B cell (primary cell): ENCODE results near the gene ATP4B. TPM values are rescaled to one million over a fixed set of nuclear protein-coding genes. Genes with fewer than 3 reads are reported as not detected.

Source experiments
- ATAC-seq: fragments of 200-7000 bp; cut with Tn5 transposase; one replicate; pipeline ENCODE4 v1.10.0; 2021; ENCODE audit warnings: low read depth, mild to moderate bottlenecking, moderate number of reproducible peaks, moderate library complexity
- CTCF ChIA-PET: fragments of 350-600 bp; sonication (Branson Sonifier 250); formaldehyde crosslinking; loops from one replicate; lab custom pipeline; 2021; ENCODE audit warnings: antibody characterized with exemption, inconsistent platforms; lab: Charles Lee
- POLR2A ChIA-PET: fragments of 350-600 bp; sonication (Branson Sonifier 250); formaldehyde crosslinking; loops from one replicate; lab custom pipeline; 2021; ENCODE audit warnings: antibody characterized with exemption; lab: Charles Lee
- DNase-seq: peaks from one replicate; pipeline ENCODE4 v3.0.0; 2013
- H2AFZ ChIP-seq: 2 replicates; pipeline ENCODE4 v1.6.1; 2012; ENCODE audit warnings: mild to moderate bottlenecking, low read depth, low read length; ENCODE audit not compliant: insufficient read depth, poor library complexity, severe bottlenecking
- H3K27ac ChIP-seq, 2 donors: 1 replicate in 1 of 2; 2 replicates in 1 of 2; pipeline ENCODE4 v1.5.1; 2012 to 2013; ENCODE audit warnings: low read length in 2 of 2, mild to moderate bottlenecking in 2 of 2, moderate library complexity in 1 of 2
- H3K27me3 ChIP-seq, 4 experiments: fragments of 200-600 bp in 1 of 4; sonication (generic) in 1 of 4; replicated peaks in 1 of 4; 1 replicate in 2 of 4; 2 replicates in 2 of 4; pipeline versions ENCODE4 v1.6.1 to v1.7.0; 2013 to 2016; ENCODE audit warnings: low read length in 3 of 4, mild to moderate bottlenecking in 2 of 4, mixed read lengths in 1 of 4, moderate library complexity in 1 of 4; ENCODE audit not compliant: insufficient read depth in 4 of 4, control insufficient read depth in 3 of 4; ENCODE audit errors: control extremely low read depth in 1 of 4
- H3K36me3 ChIP-seq, 2 experiments: replicated peaks in 1 of 2; 1 replicate in 1 of 2; 2 replicates in 1 of 2; pipeline versions ENCODE4 v1.6.1 to v1.7.1; 2013; ENCODE audit warnings: low read length in 1 of 2; ENCODE audit not compliant: insufficient read depth in 2 of 2, control insufficient read depth in 1 of 2; ENCODE audit errors: control extremely low read depth in 1 of 2, extremely low read depth in 1 of 2
- H3K4me1 ChIP-seq, 2 donors: fragments of 200-600 bp in 1 of 2; sonication (generic) in 1 of 2; 1 replicate in 1 of 2; 2 replicates in 1 of 2; pipeline versions ENCODE4 v1.5.1 to v1.6.1; 2013 to 2017; ENCODE audit warnings: low read length in 2 of 2; ENCODE audit not compliant: control insufficient read depth in 2 of 2, insufficient read depth in 2 of 2
- H3K4me2 ChIP-seq: replicated peaks from 2 replicates; pipeline ENCODE3; 2012; ENCODE audit warnings: mild to moderate bottlenecking, low read depth, low read length; ENCODE audit not compliant: poor library complexity, severe bottlenecking
- H3K4me3 ChIP-seq, 5 experiments: fragments of 200-600 bp in 1 of 5; sonication (generic) in 1 of 5; 1 replicate in 3 of 5; 2 replicates in 2 of 5; pipeline versions ENCODE4 v1.5.1 to v1.7.0; 2011 to 2016; ENCODE audit warnings: low read length in 4 of 5, mild to moderate bottlenecking in 4 of 5, low read depth in 2 of 5, control low read depth in 1 of 5, moderate library complexity in 1 of 5; ENCODE audit not compliant: insufficient read depth in 1 of 5; ENCODE audit errors: control extremely low read depth in 1 of 5, extremely low read depth in 1 of 5
- H3K79me2 ChIP-seq: fragments of 200-600 bp; sonication (generic); one replicate; pipeline ENCODE4 v1.6.0; 2016; ENCODE audit warnings: low read length; ENCODE audit not compliant: control insufficient read depth, insufficient read depth
- H3K9ac ChIP-seq: fragments of 200-600 bp; sonication (generic); 2 replicates; pipeline ENCODE4 v1.6.1; 2017; ENCODE audit warnings: mild to moderate bottlenecking, low read length, moderate library complexity
- H3K9me3 ChIP-seq, 3 donors: one replicate each; pipeline versions ENCODE4 v1.6.1 to v1.7.1; 2013; ENCODE audit warnings: low read length in 2 of 3; ENCODE audit not compliant: control insufficient read depth in 2 of 3, insufficient read depth in 1 of 3; ENCODE audit errors: control extremely low read depth in 1 of 3
- H4K20me1 ChIP-seq: 2 replicates; pipeline ENCODE4 v1.6.0; 2012; ENCODE audit warnings: mild to moderate bottlenecking, low read length; ENCODE audit not compliant: insufficient read depth, control insufficient read depth, poor library complexity, severe bottlenecking
- H3K27ac Mint-ChIP-seq: one replicate; pipeline ENCODE4 v1.8.0; 2021; ENCODE audit warnings: mixed read lengths
- H3K27me3 Mint-ChIP-seq: one replicate; pipeline ENCODE4 v1.8.0; 2021; ENCODE audit warnings: mixed read lengths
- H3K4me1 Mint-ChIP-seq: one replicate; pipeline ENCODE4 v1.8.0; 2021; ENCODE audit warnings: mixed read lengths
- H3K4me3 Mint-ChIP-seq: one replicate; pipeline ENCODE4 v1.8.0; 2021; ENCODE audit warnings: mixed read lengths
- H3K9me3 Mint-ChIP-seq: one replicate; pipeline ENCODE4 v1.8.0; 2022; ENCODE audit warnings: mixed read lengths; ENCODE audit not compliant: insufficient read depth
- EZH2 ChIP-seq: IDR thresholded peaks from 2 replicates; pipeline ENCODE4 v1.6.1; 2012; ENCODE audit warnings: borderline replicate concordance, low read depth, mild to moderate bottlenecking, moderate library complexity, low read length; ENCODE audit not compliant: insufficient read depth, poor library complexity, severe bottlenecking
- WGBS: methylation state at CpG from one replicate; pipeline ENCODE4 v1.1.5; 2013; ENCODE audit warnings: missing lambda C conversion rate; ENCODE audit not compliant: insufficient coverage; 5-methylcytosine and 5-hydroxymethylcytosine counted together
- intact Hi-C: fragments of 100-400 bp; cut with micrococcal nuclease; formaldehyde crosslinking; loops from one replicate; pipeline ENCODE4 v1.10.0; 2022
- polyA plus RNA-seq: library from polyadenylated mRNA; depleted of rRNA; stranded (reverse); fragments of >200 nt; gene quantifications from 2 replicates; pipeline ENCODE4 v1.2.3, GENCODE V29; 2012
- total RNA-seq, 2 donors: library from RNA; stranded (reverse); fragments of 120-200 nt in 1 of 2; gene quantifications; 1 replicate in 1 of 2; 2 replicates in 1 of 2; pipeline versions ENCODE4 v1.2.3 to v1.2.4, GENCODE V29; 2013 to 2022
- TF ChIP-seq, protein P1 (sequence below): fragments of 200-600 bp; IDR thresholded peaks from one replicate; pipeline ENCODE4 v1.8.0; 2022; ENCODE audit warnings: antibody characterized with exemption, mild to moderate bottlenecking

Gene ATP4B
- total and polyA plus RNA-seq, 2 donors (not counting 1 experiment from before 2014, with no cell fraction given) = not detected

GRCh38 chr13:113659337-113659736 is 1.3 kb upstream of the ATP4B start:
- CTCF ChIA-PET = no interaction called here
- Histone ChIP-seq H3K27me3 (no peaks in the 10 kb centered on the region), H3K9me3 (peaks cover 0 to 8% (median 3%) of the 10 kb centered on the region in 3 donors), H3K9ac (no peak overlapping the region), H3K79me2 (no peaks in the 10 kb centered on the region), H3K36me3 (no peaks in the 10 kb centered on the region), H3K4me3 (no peak overlapping the region), H3K4me1 (no peaks in the 10 kb centered on the region), H4K20me1 (no peaks in the 10 kb centered on the region), H3K4me2 (no peak overlapping the region), H2AFZ (no peak overlapping the region), H3K27ac (no peak overlapping the region)
- no peaks in the 10 kb centered on the region for H3K27me3 Mint-ChIP-seq
- intact Hi-C loops = no loop called here
- peaks cover 3% of the 10 kb centered on the region for H3K9me3 Mint-ChIP-seq
- DNase-seq (no peak), ATAC-seq (no peak)
- TF ChIP-seq, protein P1, sequence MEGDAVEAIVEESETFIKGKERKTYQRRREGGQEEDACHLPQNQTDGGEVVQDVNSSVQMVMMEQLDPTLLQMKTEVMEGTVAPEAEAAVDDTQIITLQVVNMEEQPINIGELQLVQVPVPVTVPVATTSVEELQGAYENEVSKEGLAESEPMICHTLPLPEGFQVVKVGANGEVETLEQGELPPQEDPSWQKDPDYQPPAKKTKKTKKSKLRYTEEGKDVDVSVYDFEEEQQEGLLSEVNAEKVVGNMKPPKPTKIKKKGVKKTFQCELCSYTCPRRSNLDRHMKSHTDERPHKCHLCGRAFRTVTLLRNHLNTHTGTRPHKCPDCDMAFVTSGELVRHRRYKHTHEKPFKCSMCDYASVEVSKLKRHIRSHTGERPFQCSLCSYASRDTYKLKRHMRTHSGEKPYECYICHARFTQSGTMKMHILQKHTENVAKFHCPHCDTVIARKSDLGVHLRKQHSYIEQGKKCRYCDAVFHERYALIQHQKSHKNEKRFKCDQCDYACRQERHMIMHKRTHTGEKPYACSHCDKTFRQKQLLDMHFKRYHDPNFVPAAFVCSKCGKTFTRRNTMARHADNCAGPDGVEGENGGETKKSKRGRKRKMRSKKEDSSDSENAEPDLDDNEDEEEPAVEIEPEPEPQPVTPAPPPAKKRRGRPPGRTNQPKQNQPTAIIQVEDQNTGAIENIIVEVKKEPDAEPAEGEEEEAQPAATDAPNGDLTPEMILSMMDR = no peak
- no peak for TF ChIP-seq EZH2
- no CpG with 5 or more reads among the region's 8 CpGs for WGBS
- POLR2A ChIA-PET = no interaction called here
- no peaks in the 10 kb centered on the region for H3K4me1 Mint-ChIP-seq
- no peak overlapping the region for H3K4me3 Mint-ChIP-seq
- no peak overlapping the region for H3K27ac Mint-ChIP-seq

- Mint-ChIP-seq H3K27ac (no peak overlapping the region), H3K4me3 (no peak overlapping the region), H3K9me3 (peaks cover 3% of the 10 kb centered on the region), H3K4me1 (no peaks in the 10 kb centered on the region), H3K27me3 (no peaks in the 10 kb centered on the region)
- ATAC-seq (no peak), DNase-seq (no peak)
- Histone ChIP-seq H3K27me3 (no peaks in the 10 kb centered on the region), H4K20me1 (no peaks in the 10 kb centered on the region), H3K4me3 (no peak overlapping the region), H3K27ac (no peak overlapping the region), H3K4me1 (no peaks in the 10 kb centered on the region), H3K9me3 (peaks cover 0 to 8% (median 3%) of the 10 kb centered on the region in 3 donors), H3K4me2 (no peak overlapping the region), H3K79me2 (no peaks in the 10 kb centered on the region), H3K36me3 (no peaks in the 10 kb centered on the region), H3K9ac (no peak overlapping the region), H2AFZ (no peak overlapping the region)
- ChIA-PET CTCF (no interaction called here), POLR2A (no interaction called here)
- TF ChIP-seq, protein P1 = no peak
- TF ChIP-seq EZH2 = no peak
- WGBS = 81% methylated on average over 14 of the region's 14 CpGs
- intact Hi-C loops = no loop called here
Observed at GRCh38 chr13:113658836-113659235, 838 bp upstream of the ATP4B start.
